Activated CD4-positive, CD25-positive, alpha-beta regulatory T cell treated with anti-CD3 and anti-CD28 coated beads, Interleukin-2, amount 50 U/mL, for 24 hours (primary cell): ENCODE results near the gene SSBP4.

ENCODE experiments used
- ATAC-seq, 2 donors: fragments of 150-1000 bp; cut with Tn5 transposase; one replicate each; pipeline ENCODE4 v1.10.0; 2021; ENCODE audit warnings: mild to moderate bottlenecking in 1 of 2, moderate library complexity in 1 of 2

The SSBP4 gene

GRCh38 chr19:18422530-18423191, 3.5 kb downstream of the SSBP4 start:
- ATAC-seq, result no peak

GRCh38 chr19:18423258-18424020, 4.2 kb downstream of the SSBP4 start:
- no peak for ATAC-seq

- ATAC-seq, result no peak
Measured at GRCh38 chr19:18424122-18424889, 5.1 kb downstream of the SSBP4 start.

GRCh38 chr19:18424890-18425514, 5.8 kb downstream of the SSBP4 start:
- ATAC-seq, result no peak

- ATAC-seq, result no peak
Measured at GRCh38 chr19:18425515-18426415, 6.6 kb downstream of the SSBP4 start.

- ATAC-seq, result no peak
Measured at GRCh38 chr19:18426416-18426767, 7.2 kb downstream of the SSBP4 start.

GRCh38 chr19:18427080-18427742, 8.0 kb downstream of the SSBP4 start:
- no peak for ATAC-seq

GRCh38 chr19:18427743-18428113, 8.5 kb downstream of the SSBP4 start:
- ATAC-seq, result no peak

- no peak for ATAC-seq
Measured at GRCh38 chr19:18428173-18428786, 9.1 kb downstream of the SSBP4 start.

- peak; percentile 79 to 84 for ATAC-seq
Measured at GRCh38 chr19:18428787-18429674, 9.8 kb downstream of the SSBP4 start.

- no peak for ATAC-seq
Measured at GRCh38 chr19:18429717-18430416, 10.7 kb downstream of the SSBP4 start.

GRCh38 chr19:18430417-18431144, 11.4 kb downstream of the SSBP4 start:
- ATAC-seq, result no peak

GRCh38 chr19:18431351-18432197, 12.4 kb downstream of the SSBP4 start:
- no peak for ATAC-seq

GRCh38 chr19:18432275-18433014, 13.2 kb downstream of the SSBP4 start:
- ATAC-seq, result no peak

GRCh38 chr19:18433015-18433691, 14.0 kb downstream of the SSBP4 start:
- no peak for ATAC-seq

- no peak for ATAC-seq
Measured at GRCh38 chr19:18433735-18434398, 14.7 kb downstream of the SSBP4 start.
